ENCODE data around the gene SH3PXD2A. TPM values are rescaled to one million over a fixed set of nuclear protein-coding genes. Genes with fewer than 3 reads are reported as not detected.
"Not testable (repeated sequence)": the region's sequence is repeated elsewhere in the genome, so short reads cannot be mapped to it uniquely, and the experiment has no call there.

SH3PXD2A gene
- polyA plus RNA-seq, 4 donors = 2.2 to 28.3 (median 8.7) TPM

DNA sequence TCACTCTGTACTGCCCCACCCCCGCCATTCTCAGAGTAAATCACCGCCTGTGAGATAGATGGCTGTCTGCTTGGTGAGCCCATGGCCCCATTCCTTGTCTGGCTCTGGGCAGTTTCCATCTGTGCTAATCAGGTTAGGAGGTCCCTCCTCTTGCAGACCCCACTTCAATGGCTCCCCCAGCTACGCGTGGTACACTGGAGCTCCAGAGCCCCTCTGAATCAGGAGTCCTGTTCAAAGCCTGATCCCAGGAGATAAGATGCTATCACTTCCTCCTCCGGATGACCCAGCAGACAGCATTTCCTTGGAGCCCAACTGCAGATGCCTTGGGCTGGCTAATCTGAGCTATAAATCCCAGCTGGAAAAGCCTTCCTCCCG is 122.3 kb downstream of the SH3PXD2A start:
- Histone ChIP-seq H3K27ac (ENCODE audit: low read depth in 1 of 3, low read length in 2 of 3) (no peak overlapping the region), H3K36me3 (ENCODE audit: control insufficient read depth in 3 of 3, insufficient read depth in 2 of 3, low read depth in 1 of 3, low read length in 3 of 3) (peaks cover 0 to 47% (median 0%) of the 10 kb centered on the region in 3 donors), H3K9me3 (ENCODE audit: control insufficient read depth in 2 of 2, insufficient read depth in 1 of 2, low read depth in 1 of 2, low read length in 1 of 2) (no peaks in the 10 kb centered on the region), H3K4me1 (ENCODE audit: control insufficient read depth in 3 of 3, insufficient read depth in 2 of 3, low read depth in 1 of 3, low read length in 2 of 3) (peaks cover 0 to 10% (median 0%) of the 10 kb centered on the region in 3 donors), H3K27me3 (ENCODE audit: control insufficient read depth in 3 of 3, insufficient read depth in 3 of 3, low read length in 3 of 3) (no peaks in the 10 kb centered on the region), H3K4me3 (ENCODE audit: low read depth in 1 of 3, low read length in 3 of 3) (no peak overlapping the region)
- FAIRE-seq (no peak), DNase-seq (peak in 1 of 2 donors; percentile 14)
- 73 to 79% (median 75%) methylated on average over 6 of the region's 6 CpGs for WGBS, 3 donors

DNA sequence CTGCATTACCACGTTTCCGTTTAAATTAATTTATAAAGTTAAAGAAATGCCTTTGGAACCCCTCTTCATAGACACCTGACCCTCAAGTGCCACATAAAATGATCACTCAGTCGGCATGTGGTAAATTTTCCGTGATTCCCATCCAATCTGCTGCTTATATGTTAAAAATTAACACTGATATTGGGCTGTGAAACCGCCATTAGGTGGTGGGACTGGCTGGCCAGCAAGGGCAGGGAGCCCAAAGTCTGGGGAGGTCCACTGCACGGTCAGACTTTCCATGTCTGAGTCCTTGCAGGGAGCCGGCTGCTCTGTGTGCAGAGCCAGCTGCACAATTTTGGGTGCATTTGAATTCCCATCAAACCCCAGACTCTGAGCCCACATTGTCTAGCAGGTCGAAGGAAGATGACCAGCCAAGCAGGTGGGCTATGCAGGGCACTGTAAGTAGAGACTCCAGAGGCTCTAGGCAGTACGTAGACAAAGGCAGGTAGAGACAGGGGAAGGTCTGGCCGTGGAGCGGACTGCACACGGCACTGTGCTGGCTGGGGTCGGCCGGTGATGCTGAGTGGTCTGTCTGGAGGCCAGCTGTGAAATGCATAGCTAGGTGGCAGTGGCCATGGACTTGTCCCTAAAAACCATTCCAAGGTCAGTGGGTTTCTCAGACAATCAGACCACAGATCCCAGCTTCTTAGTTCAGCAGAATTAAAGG is 122.9 kb downstream of the SH3PXD2A start:
- WGBS, 3 donors = 80 to 81% (median 81%) methylated on average over 14 of the region's 14 CpGs
- no peak for DNase-seq
- H3K4me1 ChIP-seq (ENCODE audit: control insufficient read depth in 3 of 3, insufficient read depth in 2 of 3, low read depth in 1 of 3, low read length in 2 of 3) = peaks cover 0 to 10% (median 0%) of the 10 kb centered on the region in 3 donors
- no peak for FAIRE-seq
- H3K4me3 ChIP-seq (ENCODE audit: low read depth in 1 of 3, low read length in 3 of 3) = no peak overlapping the region
- H3K27ac ChIP-seq (ENCODE audit: low read depth in 1 of 3, low read length in 2 of 3) = no peak overlapping the region
- no peaks in the 10 kb centered on the region for H3K9me3 ChIP-seq (ENCODE audit: control insufficient read depth in 2 of 2, insufficient read depth in 1 of 2, low read depth in 1 of 2, low read length in 1 of 2)
- H3K36me3 ChIP-seq (ENCODE audit: control insufficient read depth in 3 of 3, insufficient read depth in 2 of 3, low read depth in 1 of 3, low read length in 3 of 3) = peaks cover 0 to 47% (median 0%) of the 10 kb centered on the region in 3 donors
- H3K27me3 ChIP-seq (ENCODE audit: control insufficient read depth in 3 of 3, insufficient read depth in 3 of 3, low read length in 3 of 3) = no peaks in the 10 kb centered on the region

- peaks cover 0 to 51% (median 0%) of the 10 kb centered on the region in 3 donors for H3K36me3 ChIP-seq (ENCODE audit: control insufficient read depth in 3 of 3, insufficient read depth in 2 of 3, low read depth in 1 of 3, low read length in 3 of 3)
- no peak overlapping the region for H3K27ac ChIP-seq (ENCODE audit: low read depth in 1 of 3, low read length in 2 of 3)
- H3K4me1 ChIP-seq (ENCODE audit: control insufficient read depth in 3 of 3, insufficient read depth in 2 of 3, low read depth in 1 of 3, low read length in 2 of 3) = peaks cover 0 to 10% (median 0%) of the 10 kb centered on the region in 3 donors
- FAIRE-seq = no peak
- no peaks in the 10 kb centered on the region for H3K27me3 ChIP-seq (ENCODE audit: control insufficient read depth in 3 of 3, insufficient read depth in 3 of 3, low read length in 3 of 3)
- no peak overlapping the region for H3K4me3 ChIP-seq (ENCODE audit: low read depth in 1 of 3, low read length in 3 of 3)
- no peaks in the 10 kb centered on the region for H3K9me3 ChIP-seq (ENCODE audit: control insufficient read depth in 2 of 2, insufficient read depth in 1 of 2, low read depth in 1 of 2, low read length in 1 of 2)
- WGBS, 3 donors = 37 to 53% (median 46%) methylated on average over 3 of the region's 3 CpGs
- DNase-seq = no peak
These were observed 123.6 kb downstream of the SH3PXD2A start for GRCh38 chr10:103731609-103732270.

GRCh38 chr10:103731026-103731425 is 124.3 kb downstream of the SH3PXD2A start:
- H3K27ac ChIP-seq (ENCODE audit: low read depth in 1 of 3, low read length in 2 of 3); DNase-seq; H3K9me3 ChIP-seq (ENCODE audit: control insufficient read depth in 2 of 2, insufficient read depth in 1 of 2, low read depth in 1 of 2, low read length in 1 of 2); H3K27me3 ChIP-seq (ENCODE audit: control insufficient read depth in 3 of 3, insufficient read depth in 3 of 3, low read length in 3 of 3); FAIRE-seq; H3K4me3 ChIP-seq (ENCODE audit: low read depth in 1 of 3, low read length in 3 of 3): not testable (repeated sequence)
- H3K36me3 ChIP-seq (ENCODE audit: control insufficient read depth in 3 of 3, insufficient read depth in 2 of 3, low read depth in 1 of 3, low read length in 3 of 3) = peaks cover 0 to 52% (median 0%) of the 10 kb centered on the region in 3 donors
- H3K4me1 ChIP-seq (ENCODE audit: control insufficient read depth in 3 of 3, insufficient read depth in 2 of 3, low read depth in 1 of 3, low read length in 2 of 3) = peaks cover 0 to 10% (median 0%) of the 10 kb centered on the region in 3 donors
- 86 to 98% (median 89%) methylated on average over 4 of the region's 4 CpGs for whole genome bisulfite sequencing, 3 donors

- H3K9me3 ChIP-seq (ENCODE audit: control insufficient read depth in 2 of 2, insufficient read depth in 1 of 2, low read depth in 1 of 2, low read length in 1 of 2) = no peaks in the 10 kb centered on the region
- DNase-seq = no peak
- H3K27me3 ChIP-seq (ENCODE audit: control insufficient read depth in 3 of 3, insufficient read depth in 3 of 3, low read length in 3 of 3) = no peaks in the 10 kb centered on the region
- H3K27ac ChIP-seq (ENCODE audit: low read depth in 1 of 3, low read length in 2 of 3) = no peak overlapping the region
- WGBS, 3 donors = 80 to 90% (median 83%) methylated on average over 5 of the region's 5 CpGs
- peaks cover 0 to 51% (median 0%) of the 10 kb centered on the region in 3 donors for H3K36me3 ChIP-seq (ENCODE audit: control insufficient read depth in 3 of 3, insufficient read depth in 2 of 3, low read depth in 1 of 3, low read length in 3 of 3)
- peaks cover 0 to 10% (median 0%) of the 10 kb centered on the region in 3 donors for H3K4me1 ChIP-seq (ENCODE audit: control insufficient read depth in 3 of 3, insufficient read depth in 2 of 3, low read depth in 1 of 3, low read length in 2 of 3)
- no peak overlapping the region for H3K4me3 ChIP-seq (ENCODE audit: low read depth in 1 of 3, low read length in 3 of 3)
- no peak for FAIRE-seq
These were observed 125.5 kb downstream of the SH3PXD2A start for GRCh38 chr10:103729851-103730250.

- Histone ChIP-seq H3K4me3 (ENCODE audit: low read depth in 1 of 3, low read length in 3 of 3) (no peak overlapping the region), H3K9me3 (ENCODE audit: control insufficient read depth in 2 of 2, insufficient read depth in 1 of 2, low read depth in 1 of 2, low read length in 1 of 2) (no peaks in the 10 kb centered on the region), H3K36me3 (ENCODE audit: control insufficient read depth in 3 of 3, insufficient read depth in 2 of 3, low read depth in 1 of 3, low read length in 3 of 3) (peaks cover 0 to 60% (median 0%) of the 10 kb centered on the region in 3 donors), H3K27ac (ENCODE audit: low read depth in 1 of 3, low read length in 2 of 3) (no peak overlapping the region), H3K4me1 (ENCODE audit: control insufficient read depth in 3 of 3, insufficient read depth in 2 of 3, low read depth in 1 of 3, low read length in 2 of 3) (peaks cover 0 to 9% (median 0%) of the 10 kb centered on the region in 3 donors), H3K27me3 (ENCODE audit: control insufficient read depth in 3 of 3, insufficient read depth in 3 of 3, low read length in 3 of 3) (no peaks in the 10 kb centered on the region)
- WGBS, 3 donors = 84 to 90% (median 90%) methylated on average over 7 of the region's 7 CpGs
- no peak for DNase-seq
- FAIRE-seq = no peak
These were observed 127.2 kb downstream of the SH3PXD2A start for GRCh38 chr10:103727991-103728689.

GRCh38 chr10:103727546-103727963 is 127.8 kb downstream of the SH3PXD2A start:
- H3K27ac ChIP-seq (ENCODE audit: low read depth in 1 of 3, low read length in 2 of 3) = no peak overlapping the region
- H3K4me1 ChIP-seq (ENCODE audit: control insufficient read depth in 3 of 3, insufficient read depth in 2 of 3, low read depth in 1 of 3, low read length in 2 of 3) = peaks cover 0 to 3% (median 0%) of the 10 kb centered on the region in 3 donors
- H3K36me3 ChIP-seq (ENCODE audit: control insufficient read depth in 3 of 3, insufficient read depth in 2 of 3, low read depth in 1 of 3, low read length in 3 of 3) = peaks cover 0 to 64% (median 0%) of the 10 kb centered on the region in 3 donors
- WGBS, 3 donors = 73 to 94% (median 86%) methylated on average over 14 of the region's 14 CpGs
- no peaks in the 10 kb centered on the region for H3K27me3 ChIP-seq (ENCODE audit: control insufficient read depth in 3 of 3, insufficient read depth in 3 of 3, low read length in 3 of 3)
- no peaks in the 10 kb centered on the region for H3K9me3 ChIP-seq (ENCODE audit: control insufficient read depth in 2 of 2, insufficient read depth in 1 of 2, low read depth in 1 of 2, low read length in 1 of 2)
- H3K4me3 ChIP-seq (ENCODE audit: low read depth in 1 of 3, low read length in 3 of 3) = no peak overlapping the region
- no peak for DNase-seq
- no peak for FAIRE-seq

- no peaks in the 10 kb centered on the region for H3K27me3 ChIP-seq (ENCODE audit: control insufficient read depth in 3 of 3, insufficient read depth in 3 of 3, low read length in 3 of 3)
- no peaks in the 10 kb centered on the region for H3K4me1 ChIP-seq (ENCODE audit: control insufficient read depth in 3 of 3, insufficient read depth in 2 of 3, low read depth in 1 of 3, low read length in 2 of 3)
- no peak overlapping the region for H3K27ac ChIP-seq (ENCODE audit: low read depth in 1 of 3, low read length in 2 of 3)
- H3K36me3 ChIP-seq (ENCODE audit: control insufficient read depth in 3 of 3, insufficient read depth in 2 of 3, low read depth in 1 of 3, low read length in 3 of 3) = peaks cover 0 to 64% (median 0%) of the 10 kb centered on the region in 3 donors
- FAIRE-seq (no peak), DNase-seq (no peak)
- H3K9me3 ChIP-seq (ENCODE audit: control insufficient read depth in 2 of 2, insufficient read depth in 1 of 2, low read depth in 1 of 2, low read length in 1 of 2) = no peaks in the 10 kb centered on the region
- no peak overlapping the region for H3K4me3 ChIP-seq (ENCODE audit: low read depth in 1 of 3, low read length in 3 of 3)
- WGBS, 3 donors = 33 to 82% (median 71%) methylated on average over 1 of the region's 1 CpG
These were observed 128.7 kb downstream of the SH3PXD2A start for GRCh38 chr10:103726637-103727036.
